HepG2 (cell line): ENCODE measurements around the gene SERTAD2.

Source experiments
- MTA3 ChIP-seq: sonication (generic); formaldehyde crosslinking; IDR thresholded peaks from 2 replicates; pipeline ENCODE4 v1.4.0; 2020; ENCODE audit warnings: missing genetic modification reagents
- TARDBP ChIP-seq: sonication (generic); formaldehyde crosslinking; IDR thresholded peaks from 2 replicates; pipeline ENCODE4 v1.8.0; 2022; ENCODE audit warnings: mild to moderate bottlenecking, missing genetic modification reagents
- TF ChIP-seq, protein P1 (sequence below): sonication (generic); formaldehyde crosslinking; IDR thresholded peaks from 2 replicates; pipeline ENCODE4 v1.5.0; 2020; ENCODE audit warnings: mild to moderate bottlenecking, missing genetic modification reagents, moderate library complexity
- TF ChIP-seq, protein P2 (sequence below): sonication (generic); formaldehyde crosslinking; IDR thresholded peaks from 2 replicates; pipeline ENCODE4 v1.4.0; 2020; ENCODE audit warnings: missing genetic modification reagents, borderline replicate concordance

DNA sequence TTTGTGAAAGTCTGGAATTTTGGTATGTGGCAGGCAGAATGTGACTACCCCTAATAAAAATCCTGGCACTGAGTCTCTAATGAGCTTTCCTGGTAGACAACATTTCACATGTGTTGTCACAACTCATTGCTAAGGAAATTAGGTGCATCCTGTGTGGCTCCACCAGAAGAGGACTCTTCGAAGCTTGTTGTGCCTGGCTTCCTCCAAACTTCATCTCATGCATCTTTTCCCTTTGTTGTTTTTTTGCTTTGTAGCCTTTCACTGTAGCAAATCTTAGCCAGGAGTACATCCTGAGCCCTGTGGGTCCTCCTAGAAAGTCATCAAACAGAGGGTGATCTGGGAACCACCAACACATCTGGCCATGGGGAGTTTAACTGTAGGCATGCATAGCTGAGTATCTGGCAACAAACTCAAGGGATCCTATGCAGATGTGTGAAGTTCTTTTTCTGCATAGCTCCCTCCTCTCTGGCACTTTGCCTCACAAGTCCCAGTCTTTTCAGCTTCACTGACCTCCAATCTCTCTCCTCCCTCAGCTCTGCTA lies 42.1 kb upstream of the SERTAD2 start:
- TF ChIP-seq, protein P1, sequence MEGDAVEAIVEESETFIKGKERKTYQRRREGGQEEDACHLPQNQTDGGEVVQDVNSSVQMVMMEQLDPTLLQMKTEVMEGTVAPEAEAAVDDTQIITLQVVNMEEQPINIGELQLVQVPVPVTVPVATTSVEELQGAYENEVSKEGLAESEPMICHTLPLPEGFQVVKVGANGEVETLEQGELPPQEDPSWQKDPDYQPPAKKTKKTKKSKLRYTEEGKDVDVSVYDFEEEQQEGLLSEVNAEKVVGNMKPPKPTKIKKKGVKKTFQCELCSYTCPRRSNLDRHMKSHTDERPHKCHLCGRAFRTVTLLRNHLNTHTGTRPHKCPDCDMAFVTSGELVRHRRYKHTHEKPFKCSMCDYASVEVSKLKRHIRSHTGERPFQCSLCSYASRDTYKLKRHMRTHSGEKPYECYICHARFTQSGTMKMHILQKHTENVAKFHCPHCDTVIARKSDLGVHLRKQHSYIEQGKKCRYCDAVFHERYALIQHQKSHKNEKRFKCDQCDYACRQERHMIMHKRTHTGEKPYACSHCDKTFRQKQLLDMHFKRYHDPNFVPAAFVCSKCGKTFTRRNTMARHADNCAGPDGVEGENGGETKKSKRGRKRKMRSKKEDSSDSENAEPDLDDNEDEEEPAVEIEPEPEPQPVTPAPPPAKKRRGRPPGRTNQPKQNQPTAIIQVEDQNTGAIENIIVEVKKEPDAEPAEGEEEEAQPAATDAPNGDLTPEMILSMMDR: no peak
- TF ChIP-seq MTA3 (CRISPR knock-in tag) (no peak), TARDBP (no peak)
- TF ChIP-seq, protein P2, sequence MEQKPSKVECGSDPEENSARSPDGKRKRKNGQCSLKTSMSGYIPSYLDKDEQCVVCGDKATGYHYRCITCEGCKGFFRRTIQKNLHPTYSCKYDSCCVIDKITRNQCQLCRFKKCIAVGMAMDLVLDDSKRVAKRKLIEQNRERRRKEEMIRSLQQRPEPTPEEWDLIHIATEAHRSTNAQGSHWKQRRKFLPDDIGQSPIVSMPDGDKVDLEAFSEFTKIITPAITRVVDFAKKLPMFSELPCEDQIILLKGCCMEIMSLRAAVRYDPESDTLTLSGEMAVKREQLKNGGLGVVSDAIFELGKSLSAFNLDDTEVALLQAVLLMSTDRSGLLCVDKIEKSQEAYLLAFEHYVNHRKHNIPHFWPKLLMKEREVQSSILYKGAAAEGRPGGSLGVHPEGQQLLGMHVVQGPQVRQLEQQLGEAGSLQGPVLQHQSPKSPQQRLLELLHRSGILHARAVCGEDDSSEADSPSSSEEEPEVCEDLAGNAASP (CRISPR knock-in tag): no peak
